CMK (cell line): ENCODE data around the gene TREH.
"Not testable (repeated sequence)": the region's sequence is repeated elsewhere in the genome, so short reads cannot be mapped to it uniquely, and the experiment has no call there.

Source experiments
- DNase-seq: peaks from one replicate; pipeline ENCODE4 v3.0.0-alpha.2; 2010; ENCODE audit warnings: low read depth

TREH gene

GRCh38 chr11:118679483-118679882 lies at the start of gene TREH:
TREH (minus strand) TSS chr11:118679650; CDS start chr11:118679627, 23 bp downstream.
- no peak for DNase-seq

- not testable (repeated sequence) for DNase-seq
These were observed 48.7 kb upstream of the TREH start for GRCh38 chr11:118728112-118728511.

- not testable (repeated sequence) for DNase-seq
These were observed 48.2 kb upstream of the TREH start for GRCh38 chr11:118727721-118728066.

GRCh38 chr11:118727001-118727720 lies 47.7 kb upstream of the TREH start:
- DNase-seq, result not testable (repeated sequence)

- DNase-seq, result not testable (repeated sequence)
These were observed 42.1 kb upstream of the TREH start for GRCh38 chr11:118721478-118722015.

- DNase-seq, result not testable (repeated sequence)
These were observed 41.3 kb upstream of the TREH start for GRCh38 chr11:118720740-118721139.

GRCh38 chr11:118720078-118720477 lies 40.6 kb upstream of the TREH start:
- not testable (repeated sequence) for DNase-seq

- DNase-seq, result not testable (repeated sequence)
These were observed 39.1 kb upstream of the TREH start for GRCh38 chr11:118718562-118718961.

- DNase-seq, result not testable (repeated sequence)
These were observed 38.3 kb upstream of the TREH start for GRCh38 chr11:118717733-118718132.

- not testable (repeated sequence) for DNase-seq
These were observed 37.8 kb upstream of the TREH start for GRCh38 chr11:118717221-118717620.

GRCh38 chr11:118715837-118716260 lies 36.4 kb upstream of the TREH start:
- no peak for DNase-seq

- no peak for DNase-seq
These were observed 35.9 kb upstream of the TREH start for GRCh38 chr11:118715245-118715831.

GRCh38 chr11:118714816-118715215 lies 35.4 kb upstream of the TREH start:
- no peak for DNase-seq

GRCh38 chr11:118714416-118714815 lies 35.0 kb upstream of the TREH start:
- DNase-seq, result not testable (repeated sequence)

GRCh38 chr11:118708296-118708695 lies 28.8 kb upstream of the TREH start:
- no peak for DNase-seq

GRCh38 chr11:118706546-118706825 lies 27.0 kb upstream of the TREH start:
- DNase-seq, result no peak

GRCh38 chr11:118705791-118706545 lies 26.5 kb upstream of the TREH start:
- DNase-seq, result no peak

GRCh38 chr11:118705111-118705741 lies 25.8 kb upstream of the TREH start:
- peak; percentile 59 for DNase-seq

- DNase-seq, result no peak
These were observed 24.2 kb upstream of the TREH start for GRCh38 chr11:118703563-118704106.

GRCh38 chr11:118699506-118700220 lies 20.2 kb upstream of the TREH start:
- no peak for DNase-seq

- no peak for DNase-seq
These were observed 17.9 kb upstream of the TREH start for GRCh38 chr11:118697346-118697745.
